Endothelial cell of umbilical vein (primary cell): ENCODE data around the gene PLXNC1.

Experiments used
- CTCF ChIP-seq, 2 donors: IDR thresholded peaks; 1 replicate in 1 of 2; 2 replicates in 1 of 2; pipeline ENCODE4 v1.5.1; 2011; ENCODE audit warnings: low read length in 2 of 2, mild to moderate bottlenecking in 2 of 2, moderate library complexity in 2 of 2, control low read depth in 1 of 2, inconsistent platforms in 1 of 2, low read depth in 1 of 2; ENCODE audit not compliant: insufficient read depth in 1 of 2; ENCODE audit errors: extremely low read depth in 1 of 2
- EZH2 ChIP-seq: IDR thresholded peaks from 2 replicates; pipeline ENCODE4 v1.6.1; 2012; ENCODE audit warnings: borderline replicate concordance, low read depth, mild to moderate bottlenecking, moderate library complexity, low read length, inconsistent platforms; ENCODE audit not compliant: severe bottlenecking
- GATA2 ChIP-seq: IDR thresholded peaks from 2 replicates; pipeline ENCODE4 v1.7.0; 2011; ENCODE audit warnings: low read depth, mild to moderate bottlenecking, moderate library complexity, mixed read lengths, low read length; ENCODE audit not compliant: insufficient read length, insufficient read depth
- MAX ChIP-seq: IDR thresholded peaks from 2 replicates; pipeline ENCODE4 v1.6.1; 2011; ENCODE audit not compliant: insufficient read depth, insufficient read length
- MYC ChIP-seq: IDR thresholded peaks from one replicate; pipeline ENCODE4 v1.6.1; 2011; ENCODE audit warnings: mild to moderate bottlenecking, low read depth, low read length
- POLR2AphosphoS5 ChIP-seq: IDR thresholded peaks from 2 replicates; pipeline ENCODE4 v1.6.1; 2012; ENCODE audit warnings: low read depth, mild to moderate bottlenecking, control low read depth, low read length, moderate library complexity; ENCODE audit not compliant: insufficient read depth

GRCh38 chr12:94192506-94192905 is 44.1 kb downstream of the PLXNC1 start:
- TF ChIP-seq CTCF (IDR thresholded peaks at IDR 0.05; ENCODE audit: extremely low read depth in 1 of 2, insufficient read depth in 1 of 2, low read depth in 1 of 2, low read length in 2 of 2) (no peak), GATA2 (no peak), MYC (no peak), MAX (no peak), EZH2 (no peak), POLR2AphosphoS5 (no peak)
